Head of caudate nucleus (tissue), 42 donors: ENCODE results near the gene NDUFAB1.
"Not testable (repeated sequence)": the region's sequence is repeated elsewhere in the genome, so short reads cannot be mapped to it uniquely, and the experiment has no call there.

ENCODE experiments used
- DNase-seq, 42 donors: peaks; one replicate each; pipeline versions ENCODE4 v3.0.0 to v3.0.0-alpha.2; 2020 to 2021; ENCODE audit warnings: mixed read lengths in 7 of 42
- intact Hi-C: fragments of 100-400 bp; cut with DNase I; formaldehyde crosslinking; loops from one replicate; pipeline ENCODE4 v1.15.0; 2022

Gene NDUFAB1

GRCh38 chr16:23595951-23596720 is at the start of gene NDUFAB1:
TSS of gene NDUFAB1 (minus strand) at chr16:23596316. CDS start at chr16:23596290, 26 bp downstream.
- peak; percentile 80 to 97 (median 94) for DNase-seq
- intact Hi-C loops = loop anchor here (2.0 to 10.0 kb wide), 2 partner anchors 37 to 49 kb away; partner anchors contain the start of genes DCTN5 and PALB2

GRCh38 chr16:23642246-23642774 is 46.2 kb upstream of the NDUFAB1 start:
- no peak for DNase-seq
- intact Hi-C loops = loop anchor here (10.0 kb wide), 1 partner anchor 48 kb away; the partner anchor contains the start of gene NDUFAB1

- peak; percentile 91 to 97 (median 94) for DNase-seq
- intact Hi-C loops = loop anchor here (10.0 kb wide), 1 partner anchor 46 kb away; the partner anchor contains the start of gene NDUFAB1
Measured at GRCh38 chr16:23640931-23641765, 45.0 kb upstream of the NDUFAB1 start, which contains the start of the genes DCTN5 and PALB2. TSS of gene DCTN5 (plus strand) at chr16:23641466. CDS start at chr16:23641543, 77 bp downstream. TSS of gene PALB2 (minus strand) at chr16:23641310. CDS start at chr16:23641157, 153 bp downstream.

- no peak for DNase-seq
- intact Hi-C loops = loop anchor here (10.0 kb wide), 1 partner anchor 46 kb away; the partner anchor contains the start of gene NDUFAB1
Measured at GRCh38 chr16:23640615-23640930, 44.5 kb upstream of the NDUFAB1 start.

GRCh38 chr16:23635958-23636357 is 39.8 kb upstream of the NDUFAB1 start:
- DNase-seq = no peak
- intact Hi-C loops = no loop called here

GRCh38 chr16:23634461-23635036 is 38.4 kb upstream of the NDUFAB1 start:
- DNase-seq = no peak
- intact Hi-C loops = no loop called here

GRCh38 chr16:23631874-23632273 is 35.8 kb upstream of the NDUFAB1 start:
- DNase-seq, intact Hi-C loops: not testable (repeated sequence)

- intact Hi-C loops = no loop called here
- DNase-seq = peak in 8 of 42 donors; percentile 9 to 28 (median 18)
Measured at GRCh38 chr16:23629516-23629915, 33.4 kb upstream of the NDUFAB1 start.

- DNase-seq = no peak
- intact Hi-C loops = no loop called here
Measured at GRCh38 chr16:23624092-23624491, 28.0 kb upstream of the NDUFAB1 start.

- DNase-seq = no peak
- intact Hi-C loops = no loop called here
Measured at GRCh38 chr16:23615805-23616204, 19.7 kb upstream of the NDUFAB1 start.

- no peak for DNase-seq
- intact Hi-C loops = no loop called here
Measured at GRCh38 chr16:23611936-23612335, 15.8 kb upstream of the NDUFAB1 start.

- DNase-seq, intact Hi-C loops: not testable (repeated sequence)
Measured at GRCh38 chr16:23610905-23611304, 14.8 kb upstream of the NDUFAB1 start.

- intact Hi-C loops = no loop called here
- no peak for DNase-seq
Measured at GRCh38 chr16:23609929-23610328, 13.8 kb upstream of the NDUFAB1 start.

GRCh38 chr16:23608194-23608593 is 12.1 kb upstream of the NDUFAB1 start:
- DNase-seq = no peak
- intact Hi-C loops = no loop called here

GRCh38 chr16:23607726-23608125 is 11.6 kb upstream of the NDUFAB1 start:
- DNase-seq = no peak
- intact Hi-C loops = no loop called here

- intact Hi-C loops = loop anchor here (10.0 kb wide), 1 partner anchor 48 kb away; the partner anchor contains the start of genes DCTN5 and PALB2
- DNase-seq = peak in 6 of 42 donors; percentile 8 to 45 (median 14)
Measured at GRCh38 chr16:23597003-23597756, 1.1 kb upstream of the NDUFAB1 start.

- intact Hi-C loops = loop anchor here (2.0 to 10.0 kb wide), 2 partner anchors 37 to 49 kb away; partner anchors contain the start of genes DCTN5 and PALB2
- no peak for DNase-seq
Measured at GRCh38 chr16:23595246-23595950, 718 bp downstream of the NDUFAB1 start.
